WI38 (cell line): ENCODE measurements around the gene CREB5.

Source experiments
- H3K4me3 ChIP-seq: 2 replicates; pipeline ENCODE4 v1.5.1; 2011; ENCODE audit warnings: low read depth, mild to moderate bottlenecking, control low read depth, low read length
- TF ChIP-seq, protein P1 (sequence below): IDR thresholded peaks from 2 replicates; pipeline ENCODE4 v1.5.1; 2012; ENCODE audit warnings: low read depth, mild to moderate bottlenecking, control low read depth, low read length

The CREB5 gene

DNA sequence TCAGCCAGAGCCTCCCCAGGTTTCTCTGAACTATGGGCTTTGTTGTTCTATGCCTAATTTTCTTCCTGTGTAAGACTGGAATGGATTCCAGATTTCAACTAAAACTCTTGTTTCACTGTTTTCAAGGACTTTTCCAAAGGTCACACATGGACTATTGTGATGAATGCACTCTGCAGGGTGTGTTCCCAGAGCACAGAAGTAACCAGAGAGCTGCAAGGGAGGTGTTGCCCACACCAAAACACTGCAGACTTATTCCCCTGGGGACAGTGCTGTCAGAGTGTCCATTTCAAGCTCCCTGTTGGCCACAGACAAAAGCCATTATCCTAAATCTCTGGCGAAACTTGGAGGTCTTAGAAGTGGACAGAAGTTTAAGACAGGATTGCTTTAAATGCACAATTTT, 314.2 kb downstream of the CREB5 start:
- TF ChIP-seq, protein P1, sequence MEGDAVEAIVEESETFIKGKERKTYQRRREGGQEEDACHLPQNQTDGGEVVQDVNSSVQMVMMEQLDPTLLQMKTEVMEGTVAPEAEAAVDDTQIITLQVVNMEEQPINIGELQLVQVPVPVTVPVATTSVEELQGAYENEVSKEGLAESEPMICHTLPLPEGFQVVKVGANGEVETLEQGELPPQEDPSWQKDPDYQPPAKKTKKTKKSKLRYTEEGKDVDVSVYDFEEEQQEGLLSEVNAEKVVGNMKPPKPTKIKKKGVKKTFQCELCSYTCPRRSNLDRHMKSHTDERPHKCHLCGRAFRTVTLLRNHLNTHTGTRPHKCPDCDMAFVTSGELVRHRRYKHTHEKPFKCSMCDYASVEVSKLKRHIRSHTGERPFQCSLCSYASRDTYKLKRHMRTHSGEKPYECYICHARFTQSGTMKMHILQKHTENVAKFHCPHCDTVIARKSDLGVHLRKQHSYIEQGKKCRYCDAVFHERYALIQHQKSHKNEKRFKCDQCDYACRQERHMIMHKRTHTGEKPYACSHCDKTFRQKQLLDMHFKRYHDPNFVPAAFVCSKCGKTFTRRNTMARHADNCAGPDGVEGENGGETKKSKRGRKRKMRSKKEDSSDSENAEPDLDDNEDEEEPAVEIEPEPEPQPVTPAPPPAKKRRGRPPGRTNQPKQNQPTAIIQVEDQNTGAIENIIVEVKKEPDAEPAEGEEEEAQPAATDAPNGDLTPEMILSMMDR: no peak
- H3K4me3 ChIP-seq: no peak overlapping the region

DNA sequence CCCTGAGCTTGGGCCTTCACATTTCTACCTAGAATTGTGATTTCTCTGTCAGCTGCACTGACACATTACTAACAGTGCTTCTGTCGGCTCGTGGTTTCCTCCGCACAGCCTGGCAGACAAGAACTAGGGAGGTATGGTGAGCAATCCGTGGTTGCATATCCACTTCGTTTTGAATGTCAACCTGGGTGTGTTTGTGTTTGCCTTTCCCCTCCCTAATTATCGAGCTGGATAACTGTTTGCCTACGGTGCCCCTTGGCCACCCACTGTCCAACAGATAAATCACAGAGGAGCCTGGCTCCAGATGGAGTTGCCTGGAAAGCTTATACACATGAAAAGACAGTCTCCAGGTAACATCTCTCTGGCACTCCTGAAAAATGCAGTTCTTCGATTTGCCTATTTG, 317.0 kb downstream of the CREB5 start:
- TF ChIP-seq, protein P1: no peak
- H3K4me3 ChIP-seq: no peak overlapping the region

DNA sequence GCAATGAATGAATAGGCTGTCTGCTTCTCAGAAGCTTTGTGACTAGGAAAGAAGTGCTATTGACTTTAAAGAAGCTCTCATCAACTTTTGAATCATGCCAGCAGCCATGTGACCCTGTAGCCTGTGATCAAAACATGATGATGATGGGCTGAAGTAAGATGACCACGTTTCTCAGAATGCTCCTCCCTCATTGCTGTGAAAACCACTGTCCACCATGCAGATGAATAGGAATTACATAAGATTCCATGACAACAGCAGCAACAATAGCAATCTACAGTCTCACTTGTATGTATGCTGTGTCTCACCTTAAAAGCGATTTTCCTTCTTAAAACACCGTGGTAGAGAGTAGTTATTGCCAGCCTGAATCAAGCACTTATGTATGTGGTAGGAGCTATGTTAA, 317.4 kb downstream of the CREB5 start:
- TF ChIP-seq, protein P1: no peak

DNA sequence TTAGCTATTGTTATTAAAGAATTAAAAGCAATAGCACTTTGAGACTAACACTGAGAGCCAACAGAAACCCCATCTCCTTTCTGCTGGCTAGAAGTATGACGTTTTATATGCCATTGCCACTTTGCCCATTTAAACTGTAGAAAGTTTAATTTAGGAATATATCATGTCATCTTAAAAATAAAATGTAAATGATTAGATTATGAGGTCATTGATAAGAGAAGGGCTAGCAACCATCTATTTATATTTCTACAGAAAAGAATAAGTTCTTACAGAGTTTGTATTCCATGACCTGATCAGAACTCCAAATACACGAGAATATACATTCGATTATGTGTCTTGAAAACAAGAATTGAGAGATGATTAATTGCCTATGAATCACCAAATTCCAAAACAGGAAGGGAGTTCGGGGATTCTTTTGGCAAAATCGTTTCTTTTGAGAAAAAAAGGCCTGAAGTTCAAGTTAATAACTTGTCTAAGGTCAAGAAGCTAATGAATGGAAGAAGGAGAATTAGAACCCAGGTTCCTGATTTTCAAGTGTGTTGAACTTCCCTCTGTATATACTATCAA, 318.9 kb downstream of the CREB5 start:
- no peak overlapping the region for H3K4me3 ChIP-seq
- TF ChIP-seq, protein P1: no peak

More for the DNA sequence above, 317.4 kb downstream of the CREB5 start:
- H3K4me3 ChIP-seq: no peak overlapping the region

DNA sequence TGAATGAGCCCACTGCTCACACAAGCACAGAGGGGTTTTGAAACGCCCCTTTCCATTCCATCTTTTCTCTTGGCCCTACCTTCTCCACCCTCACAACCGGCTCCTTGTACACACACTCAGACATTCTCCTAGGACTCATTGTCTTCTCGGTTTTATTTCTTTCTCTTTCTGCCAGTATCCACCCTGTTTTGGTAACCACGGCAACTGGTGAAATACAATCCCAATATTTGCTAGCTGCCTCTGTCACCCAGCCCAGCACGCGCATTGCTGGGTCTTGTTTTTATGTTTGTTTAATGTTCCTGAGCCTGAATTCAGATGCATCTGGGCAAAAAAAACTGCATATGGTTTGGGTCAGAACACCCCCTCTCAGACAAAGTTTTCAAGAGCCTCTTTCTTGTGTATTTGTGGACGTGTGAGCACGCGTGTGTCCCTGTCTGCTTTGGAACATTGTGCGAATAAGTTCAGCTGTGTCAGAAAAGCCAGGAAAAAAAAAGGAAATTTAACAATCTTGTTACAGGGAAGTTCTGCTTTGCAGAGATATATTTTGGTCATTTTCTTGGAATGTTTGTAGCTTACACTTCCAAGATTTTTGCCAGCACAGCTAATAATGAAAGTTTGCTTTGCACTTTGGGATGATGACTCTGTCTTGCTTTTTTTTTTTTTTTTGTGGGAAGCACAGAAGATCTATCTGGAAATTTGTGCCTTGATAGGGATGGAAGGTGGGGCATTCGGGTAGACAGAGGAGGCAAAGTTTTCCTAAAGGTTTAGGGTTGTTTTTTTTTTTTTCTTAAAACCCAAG, 320.0 kb downstream of the CREB5 start:
- TF ChIP-seq, protein P1: no peak

DNA sequence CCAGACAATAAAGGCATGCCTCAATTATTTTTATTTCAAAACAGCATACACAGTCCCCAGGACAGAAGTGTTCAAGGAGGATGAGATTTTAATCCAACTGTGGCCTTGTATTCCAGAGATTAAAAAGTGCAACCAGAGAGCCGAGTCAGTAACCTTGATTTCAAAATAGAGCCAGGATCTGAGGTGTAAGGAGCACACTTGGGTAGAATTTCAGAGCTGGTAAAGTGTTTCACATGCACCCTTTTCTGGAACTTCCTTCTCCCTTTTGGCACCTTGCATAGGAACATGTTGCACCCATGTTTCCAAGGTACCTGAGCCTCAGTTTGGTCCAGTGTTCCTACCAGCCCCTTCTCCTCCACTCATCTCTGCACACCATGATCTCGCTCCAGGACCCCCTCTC, 320.7 kb downstream of the CREB5 start:
- H3K4me3 ChIP-seq: no peak overlapping the region
- TF ChIP-seq, protein P1: no peak

More for the DNA sequence above, 320.0 kb downstream of the CREB5 start:
- no peak overlapping the region for H3K4me3 ChIP-seq

DNA sequence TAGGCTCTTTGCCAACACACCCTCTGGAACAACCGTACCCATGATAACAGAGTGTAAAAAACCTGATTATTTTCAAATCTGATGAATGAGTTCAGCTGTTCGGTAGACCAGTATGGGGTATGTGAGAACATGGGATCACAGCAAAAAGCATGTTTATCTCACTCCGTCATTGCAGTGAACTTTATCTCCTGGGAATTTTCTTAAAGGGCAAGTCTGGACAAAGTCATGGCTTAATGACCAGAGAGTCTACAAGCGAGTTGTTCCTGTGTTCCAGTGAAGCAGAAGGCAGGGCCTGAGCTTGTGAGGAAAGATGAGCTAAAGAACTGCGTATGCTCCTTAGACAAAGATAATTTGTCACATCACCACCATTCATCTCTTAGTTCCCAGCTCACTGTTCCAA, 326.1 kb downstream of the CREB5 start:
- no peak overlapping the region for H3K4me3 ChIP-seq
- TF ChIP-seq, protein P1: no peak
